NCI-H524 (cell line): ENCODE data around the gene SLC5A7.

Experiments used
- DNase-seq, 2 experiments: peaks; one replicate each; lab custom pipeline; 2025; lab: John Stamatoyannopoulos, UW

The SLC5A7 gene

GRCh38 chr2:107986278-107987217, at the start of gene SLC5A7:
TSS of gene SLC5A7 (plus strand) at chr2:107986524. CDS start at chr2:107988156, 1,632 bp downstream.
- peak; percentile 1 to 23 for DNase-seq

DNA sequence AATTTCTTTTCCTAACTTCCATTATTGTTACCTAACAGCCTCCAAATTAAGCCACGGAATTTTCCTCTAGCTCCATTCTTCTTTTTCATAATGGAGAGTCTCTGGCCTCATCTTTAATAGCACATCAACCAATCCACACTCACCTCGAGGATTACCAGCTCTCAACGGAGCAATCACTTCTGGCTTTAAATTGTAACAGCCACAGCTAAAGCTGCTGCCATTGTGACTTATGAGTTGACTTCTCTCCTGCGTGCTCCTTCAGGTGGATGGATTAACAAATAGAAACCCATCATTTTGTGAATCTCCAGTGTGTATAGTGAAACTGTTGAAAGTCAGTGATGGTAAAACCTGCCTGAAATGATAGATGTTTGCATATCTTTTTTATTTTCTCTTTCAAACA, 24.9 kb upstream of the SLC5A7 start:
- peak in 1 of 2 experiments; percentile 34 for DNase-seq

DNA sequence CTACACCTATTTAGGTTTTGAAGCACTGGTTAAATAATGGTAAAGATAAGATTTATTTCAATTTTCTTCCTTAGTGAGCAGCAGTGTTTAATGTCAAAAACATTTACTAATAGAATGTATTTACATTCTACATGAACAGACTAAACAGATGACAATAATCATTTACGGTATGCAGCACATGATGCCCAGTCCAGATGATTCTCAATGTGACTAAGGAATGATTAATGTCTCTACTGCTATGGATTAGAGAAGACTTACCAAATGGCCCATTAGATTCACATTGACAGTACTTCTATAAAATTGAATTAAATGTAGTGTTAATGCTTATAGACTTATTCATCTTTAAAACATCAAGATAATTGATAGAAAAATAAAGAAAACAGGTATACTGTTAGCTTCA, 22.1 kb upstream of the SLC5A7 start:
- no peak for DNase-seq

GRCh38 chr2:107984707-107985106, 1.6 kb upstream of the SLC5A7 start:
- DNase-seq, result no peak

DNA sequence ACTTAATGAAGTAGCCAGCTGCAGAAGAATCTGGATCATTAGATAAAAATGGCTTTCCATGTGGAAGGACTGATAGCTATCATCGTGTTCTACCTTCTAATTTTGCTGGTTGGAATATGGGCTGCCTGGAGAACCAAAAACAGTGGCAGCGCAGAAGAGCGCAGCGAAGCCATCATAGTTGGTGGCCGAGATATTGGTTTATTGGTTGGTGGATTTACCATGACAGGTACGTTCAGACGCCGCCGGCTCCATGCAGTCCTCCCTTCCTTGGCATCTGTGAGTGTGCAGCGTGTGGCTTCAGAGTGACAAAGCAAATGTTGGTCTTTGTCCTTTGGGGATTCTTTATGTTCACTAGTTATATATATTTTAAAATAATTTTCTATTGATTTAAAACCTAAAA, 1.8 kb downstream of the SLC5A7 start:
- no peak for DNase-seq

DNA sequence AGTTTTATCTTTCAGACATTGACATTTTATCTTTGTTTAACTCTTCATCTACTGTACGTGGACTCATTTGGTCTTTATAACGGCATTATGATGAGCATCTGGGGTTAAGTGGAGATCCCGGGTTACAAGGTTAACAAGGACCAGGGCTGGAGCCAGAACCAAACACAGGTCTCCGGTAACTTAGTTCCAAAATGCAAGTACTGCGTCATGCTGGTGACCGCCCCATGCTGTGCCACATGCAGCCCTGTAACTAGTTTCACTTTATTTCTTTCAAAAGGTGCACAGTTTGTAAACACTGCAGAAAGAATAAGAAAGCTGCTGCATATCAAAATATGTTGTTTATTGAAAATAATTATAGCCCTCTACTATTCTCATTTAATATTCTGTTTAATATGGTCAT, 3.1 kb downstream of the SLC5A7 start:
- no peak for DNase-seq

DNA sequence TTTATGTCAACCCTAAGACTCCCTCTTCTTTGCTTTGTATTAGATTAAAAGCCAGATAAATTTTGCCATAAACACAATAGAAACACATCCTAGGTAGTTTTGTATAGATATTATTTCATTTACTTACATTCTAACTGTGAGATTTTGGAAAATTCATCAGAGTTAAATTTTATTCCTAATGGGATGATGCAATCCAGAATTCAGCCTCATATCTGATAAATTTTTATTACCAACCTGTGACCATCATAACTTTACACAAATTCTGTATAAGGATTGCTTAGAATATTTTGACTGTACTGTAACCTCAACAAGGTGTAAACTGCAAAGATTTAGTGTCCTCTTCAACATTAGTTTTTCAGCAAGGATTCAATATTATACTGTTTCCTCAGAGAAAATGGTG, 4.4 kb downstream of the SLC5A7 start:
- no peak for DNase-seq

DNA sequence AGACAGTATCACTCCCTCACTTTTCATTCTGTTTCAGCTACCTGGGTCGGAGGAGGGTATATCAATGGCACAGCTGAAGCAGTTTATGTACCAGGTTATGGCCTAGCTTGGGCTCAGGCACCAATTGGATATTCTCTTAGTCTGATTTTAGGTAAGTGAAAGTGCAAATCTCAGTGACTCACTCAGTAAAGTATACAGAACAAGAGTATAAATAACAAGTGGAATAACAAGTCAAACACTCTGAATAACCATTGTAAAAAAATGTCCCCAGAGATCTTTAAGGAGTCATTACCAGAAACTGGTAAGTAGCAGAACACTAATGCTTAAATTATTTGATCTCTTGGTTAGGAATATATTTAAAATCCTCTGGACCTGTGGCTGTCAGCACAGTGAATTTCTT, 5.7 kb downstream of the SLC5A7 start:
- DNase-seq, result no peak

GRCh38 chr2:107999158-107999557, 12.8 kb downstream of the SLC5A7 start:
- no peak for DNase-seq

- DNase-seq, result no peak
These were observed 24.7 kb downstream of the SLC5A7 start for GRCh38 chr2:108010912-108011591.

- no peak for DNase-seq
These were observed 27.0 kb downstream of the SLC5A7 start for GRCh38 chr2:108013305-108013704.

DNA sequence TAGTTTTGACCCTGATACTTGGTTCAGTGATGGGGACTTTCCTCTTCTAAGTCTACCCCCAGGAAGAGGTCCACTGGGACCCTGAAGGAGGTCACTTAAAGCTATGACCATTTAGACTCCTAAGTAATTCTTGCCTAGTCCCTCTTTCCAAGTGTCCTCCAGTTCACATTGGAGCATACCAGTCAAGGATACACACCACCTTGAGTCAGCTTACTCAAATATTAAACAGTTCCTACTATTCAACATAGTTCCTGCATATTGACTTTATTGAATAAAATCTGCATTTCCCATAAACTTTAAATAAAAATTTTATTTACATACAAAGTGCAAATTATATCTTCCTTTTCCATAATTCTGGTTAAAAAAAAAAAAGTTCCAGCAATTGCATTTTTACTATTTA, 36.3 kb downstream of the SLC5A7 start:
- no peak for DNase-seq

DNA sequence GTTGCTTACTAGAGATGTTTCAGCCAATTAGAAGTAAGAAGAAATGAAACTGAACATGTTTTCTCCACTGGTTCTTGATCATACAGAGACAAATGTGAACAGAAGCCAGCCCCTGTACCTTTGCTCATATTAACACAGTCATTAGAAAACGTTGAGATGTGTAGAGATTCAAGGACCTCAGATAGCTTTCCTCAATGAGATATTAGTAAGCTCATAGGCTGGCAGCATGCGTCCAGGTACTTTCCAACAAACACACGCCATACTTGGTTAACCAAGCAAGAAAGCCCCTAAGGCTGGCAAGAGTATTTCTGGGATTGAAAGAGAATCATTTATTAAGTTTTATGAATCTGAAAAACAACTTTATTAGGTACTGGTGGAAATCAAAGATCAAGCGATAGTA, 37.5 kb downstream of the SLC5A7 start:
- no peak for DNase-seq

DNA sequence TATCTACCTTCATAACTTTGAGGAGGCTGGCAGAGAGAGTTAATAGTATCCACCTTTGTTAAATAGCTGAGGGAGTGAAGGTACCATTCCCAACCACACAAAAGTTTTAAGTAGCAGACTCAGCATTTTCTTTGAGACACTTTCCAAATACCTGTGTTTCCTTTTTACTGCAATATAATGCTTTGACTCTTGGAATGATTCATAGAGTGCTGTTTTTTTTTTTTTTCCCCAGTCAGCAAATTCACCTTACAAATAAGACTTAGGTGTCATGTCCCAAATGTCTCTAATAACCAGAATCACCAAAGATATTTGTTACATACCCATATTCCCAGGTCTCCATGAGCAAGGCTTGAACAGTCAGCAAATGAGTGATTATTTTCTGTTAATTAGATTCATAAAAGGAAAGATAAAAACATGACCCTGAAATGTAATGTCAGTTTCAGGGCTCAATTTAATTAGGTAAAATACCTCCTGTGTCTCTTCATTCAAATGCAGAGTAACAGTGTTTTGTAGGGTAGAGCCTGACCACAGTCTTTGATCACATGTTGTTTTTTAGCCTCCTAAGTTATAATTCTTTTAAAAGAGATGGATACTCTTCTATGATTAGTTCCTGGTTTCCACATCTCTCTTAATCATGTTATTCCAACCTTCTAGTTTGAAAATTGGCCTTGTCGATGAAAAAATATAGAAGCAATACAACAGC, 39.9 kb downstream of the SLC5A7 start:
- no peak for DNase-seq

DNA sequence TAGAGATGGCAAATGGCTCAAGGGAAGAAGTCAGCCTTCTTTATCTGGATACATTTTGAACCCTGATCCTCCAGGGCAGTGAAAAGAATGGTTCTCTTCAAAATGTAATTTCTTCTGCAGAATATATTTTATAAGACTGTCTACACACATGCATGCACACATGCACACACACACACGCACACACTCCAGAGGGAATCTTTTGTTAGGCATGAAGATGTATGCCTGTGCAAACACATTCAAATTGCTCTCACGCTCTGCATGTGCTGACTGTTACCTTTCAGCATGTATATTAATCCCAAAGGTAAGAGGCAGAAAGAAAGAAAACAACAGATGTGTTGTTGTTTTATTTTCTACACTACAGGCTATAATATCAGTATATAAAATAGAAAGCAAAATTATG, 43.2 kb downstream of the SLC5A7 start:
- no peak for DNase-seq

DNA sequence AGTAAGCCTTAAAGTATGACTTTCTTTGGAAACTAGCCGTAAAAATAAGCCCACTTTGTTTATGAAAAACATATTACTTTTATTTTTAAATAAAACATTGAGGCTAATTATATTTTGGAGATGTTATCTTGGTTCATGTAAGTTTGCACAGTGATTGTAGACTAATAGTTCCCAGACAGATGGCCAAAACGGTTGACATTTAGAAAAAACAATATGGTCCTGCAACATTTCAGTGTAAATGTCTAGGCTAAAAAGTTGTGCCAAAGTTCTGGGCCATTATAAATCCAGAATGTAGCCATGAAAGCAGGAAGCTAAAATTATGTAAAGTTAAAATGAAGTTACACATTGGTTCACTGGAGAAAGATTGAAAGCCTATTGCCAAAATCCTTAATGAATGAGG, 43.6 kb downstream of the SLC5A7 start:
- no peak for DNase-seq

DNA sequence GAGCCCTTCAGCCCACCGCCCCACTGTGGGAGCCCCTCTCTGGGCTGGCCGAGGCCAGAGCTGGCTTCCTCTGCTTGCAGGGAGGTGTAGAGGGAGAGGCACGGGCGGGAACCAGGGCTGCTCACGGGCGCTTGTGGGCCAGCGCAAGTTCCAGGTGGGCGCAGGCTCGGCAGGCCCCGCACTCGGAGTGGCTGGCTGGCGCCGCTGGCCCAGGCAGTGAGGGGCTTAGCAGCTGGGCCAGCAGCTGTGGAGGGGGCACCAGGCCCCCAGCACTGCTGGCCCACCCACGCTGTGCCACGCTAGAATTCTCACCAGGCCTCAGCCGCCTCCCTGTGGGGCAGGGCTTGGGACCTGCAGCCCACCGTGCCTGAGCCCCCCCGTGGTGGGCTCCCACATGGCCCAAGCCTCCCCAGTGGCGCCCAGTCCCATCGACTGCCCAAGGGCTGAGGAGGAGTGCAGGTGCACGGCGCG, 45.2 kb downstream of the SLC5A7 start:
- DNase-seq, result no peak

- DNase-seq, result no peak
These were observed 48.5 kb downstream of the SLC5A7 start for GRCh38 chr2:108034843-108035242.

DNA sequence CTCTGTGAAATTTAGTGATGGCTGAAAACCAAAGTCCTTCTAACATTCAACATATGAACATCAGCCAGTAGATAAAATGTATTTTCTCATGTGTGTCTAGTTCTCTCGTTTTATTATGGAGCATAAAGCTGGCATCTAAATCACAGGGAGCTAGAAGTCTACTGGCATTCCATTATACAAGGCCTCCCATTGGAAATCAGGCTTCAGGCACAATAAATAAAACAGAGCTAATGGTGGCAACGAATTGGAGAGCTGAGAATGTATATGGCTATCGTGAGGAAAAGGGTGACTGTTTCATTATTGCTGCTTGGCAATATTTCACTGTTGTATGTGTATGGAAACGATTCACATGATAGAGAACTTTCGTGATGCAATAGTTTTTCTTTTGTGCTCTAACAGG, 62.4 kb downstream of the SLC5A7 start:
- no peak for DNase-seq

- no peak for DNase-seq
These were observed 72.3 kb downstream of the SLC5A7 start for GRCh38 chr2:108058576-108059137.

- DNase-seq, result no peak
These were observed 75.2 kb downstream of the SLC5A7 start for GRCh38 chr2:108061439-108062042.
